HG03045 (cell line): ENCODE measurements around the gene PHACTR1.
"Not testable (repeated sequence)": the region's sequence is repeated elsewhere in the genome, so short reads cannot be mapped to it uniquely, and the experiment has no call there.

ENCODE experiments used
- ATAC-seq: cut with Tn5 transposase; IDR thresholded peaks from one replicate; pipeline ENCODE4 v1.9.1; 2021; ENCODE audit warnings: mild to moderate bottlenecking, moderate library complexity; ENCODE audit not compliant: unreplicated experiment

Gene PHACTR1

GRCh38 chr6:13298446-13298845 lies 581.9 kb downstream of the PHACTR1 start:
- no peak for ATAC-seq

- no peak for ATAC-seq
Observed at GRCh38 chr6:13299403-13299821, 582.8 kb downstream of the PHACTR1 start.

- no peak for ATAC-seq
Observed at GRCh38 chr6:13299918-13300317, 583.4 kb downstream of the PHACTR1 start.

- ATAC-seq, result no peak
Observed at GRCh38 chr6:13300643-13301590, 584.4 kb downstream of the PHACTR1 start.

- ATAC-seq, result no peak
Observed at GRCh38 chr6:13302291-13302690, 585.7 kb downstream of the PHACTR1 start.

GRCh38 chr6:13302751-13303667 lies 586.4 kb downstream of the PHACTR1 start:
- ATAC-seq, result peak; percentile 67

GRCh38 chr6:13303668-13304017 lies 587.1 kb downstream of the PHACTR1 start:
- ATAC-seq, result peak; percentile 50

GRCh38 chr6:13304101-13304500 lies 587.5 kb downstream of the PHACTR1 start:
- ATAC-seq, result no peak

- ATAC-seq, result no peak
Observed at GRCh38 chr6:13304580-13305260, 588.2 kb downstream of the PHACTR1 start.

GRCh38 chr6:13305288-13305687 lies 588.7 kb downstream of the PHACTR1 start:
- no peak for ATAC-seq

GRCh38 chr6:13305791-13306190 lies 589.2 kb downstream of the PHACTR1 start:
- ATAC-seq, result no peak

- ATAC-seq, result no peak
Observed at GRCh38 chr6:13307508-13307995, 591.0 kb downstream of the PHACTR1 start.

GRCh38 chr6:13308332-13308731 lies 591.8 kb downstream of the PHACTR1 start:
- ATAC-seq, result no peak

- ATAC-seq, result no peak
Observed at GRCh38 chr6:13311155-13311554, 594.6 kb downstream of the PHACTR1 start.

- ATAC-seq, result no peak
Observed at GRCh38 chr6:13314806-13315205, 598.2 kb downstream of the PHACTR1 start.

- ATAC-seq, result no peak
Observed at GRCh38 chr6:13315896-13316295, 599.3 kb downstream of the PHACTR1 start.

- ATAC-seq, result no peak
Observed at GRCh38 chr6:13318821-13319220, 602.3 kb downstream of the PHACTR1 start.

GRCh38 chr6:13319891-13320564 lies 603.5 kb downstream of the PHACTR1 start:
- ATAC-seq, result no peak

- ATAC-seq, result not testable (repeated sequence)
Observed at GRCh38 chr6:13326031-13326586, 609.5 kb downstream of the PHACTR1 start.

- ATAC-seq, result no peak
Observed at GRCh38 chr6:13327691-13328075, 611.1 kb downstream of the PHACTR1 start.
